Astrocyte (in vitro differentiated cells and primary cell): ENCODE data around the gene SEMA3F. TPM values are rescaled to one million over a fixed set of nuclear protein-coding genes. Genes with fewer than 3 reads are reported as not detected.

Experiments used
- DNase-seq: peaks from one replicate; pipeline ENCODE4 v3.0.0-alpha.2; 2010; ENCODE audit warnings: low read depth
- FAIRE-seq: peaks from 2 replicates; lab custom pipeline; 2011; peaks lifted over from hg19 to GRCh38; lab: Jason Lieb, UNC
- H2AFZ ChIP-seq: 2 replicates; pipeline ENCODE4 v1.6.0; 2012; ENCODE audit warnings: low read depth, low read length, inconsistent platforms
- H3K27ac ChIP-seq: 2 replicates; pipeline ENCODE4 v1.5.1; 2011; ENCODE audit warnings: low read depth, low read length, inconsistent platforms
- H3K27me3 ChIP-seq: 2 replicates; pipeline ENCODE4 v1.6.0; 2011; ENCODE audit warnings: low read length, inconsistent platforms; ENCODE audit not compliant: insufficient read depth
- H3K36me3 ChIP-seq: 2 replicates; pipeline ENCODE4 v1.5.1; 2011; ENCODE audit warnings: low read length, inconsistent platforms; ENCODE audit not compliant: insufficient read depth
- H3K4me1 ChIP-seq: 2 replicates; pipeline ENCODE4 v1.5.1; 2011; ENCODE audit warnings: low read length, inconsistent platforms; ENCODE audit not compliant: insufficient read depth
- H3K4me2 ChIP-seq: 2 replicates; pipeline ENCODE4 v1.6.0; 2012; ENCODE audit warnings: low read length, inconsistent platforms
- H3K4me3 ChIP-seq: 2 replicates; pipeline ENCODE4 v1.5.1; 2011; ENCODE audit warnings: low read depth, mild to moderate bottlenecking, low read length, inconsistent platforms; ENCODE audit not compliant: insufficient read depth
- H3K79me2 ChIP-seq: 2 replicates; pipeline ENCODE4 v1.6.0; 2012; ENCODE audit warnings: mild to moderate bottlenecking, low read length, inconsistent platforms; ENCODE audit not compliant: insufficient read depth
- H3K9ac ChIP-seq: 2 replicates; pipeline ENCODE4 v1.6.0; 2012; ENCODE audit warnings: mild to moderate bottlenecking, low read length, inconsistent platforms
- H3K9me3 ChIP-seq: 2 replicates; pipeline ENCODE4 v1.5.1; 2012; ENCODE audit warnings: low read depth, mild to moderate bottlenecking, low read length, inconsistent platforms; ENCODE audit not compliant: insufficient read depth
- H4K20me1 ChIP-seq: 2 replicates; pipeline ENCODE4 v1.6.0; 2012; ENCODE audit warnings: low read length, inconsistent platforms; ENCODE audit not compliant: insufficient read depth
- H3K27ac Mint-ChIP-seq: one replicate; pipeline ENCODE4 v1.8.0; 2021; ENCODE audit warnings: mild to moderate bottlenecking, mixed read lengths; ENCODE audit not compliant: unreplicated experiment
- H3K27me3 Mint-ChIP-seq: one replicate; pipeline ENCODE4 v1.8.0; 2021; ENCODE audit warnings: low read depth, mixed read lengths; ENCODE audit not compliant: unreplicated experiment
- H3K36me3 Mint-ChIP-seq: one replicate; pipeline ENCODE4 v1.8.0; 2021; ENCODE audit warnings: low read depth, mixed read lengths; ENCODE audit not compliant: unreplicated experiment
- H3K4me1 Mint-ChIP-seq: one replicate; pipeline ENCODE4 v1.8.0; 2021; ENCODE audit warnings: low read depth, mixed read lengths; ENCODE audit not compliant: unreplicated experiment
- H3K4me3 Mint-ChIP-seq: one replicate; pipeline ENCODE4 v1.8.0; 2021; ENCODE audit warnings: mild to moderate bottlenecking, moderate library complexity, mixed read lengths; ENCODE audit not compliant: unreplicated experiment
- H3K9me3 Mint-ChIP-seq: one replicate; pipeline ENCODE4 v1.8.0; 2021; ENCODE audit warnings: mild to moderate bottlenecking, mixed read lengths; ENCODE audit not compliant: unreplicated experiment
- EZH2 ChIP-seq: IDR thresholded peaks from 2 replicates; pipeline ENCODE4 v1.6.1; 2012; ENCODE audit warnings: mild to moderate bottlenecking, low read length, inconsistent platforms; ENCODE audit not compliant: insufficient read depth
- total RNA-seq: library from RNA; stranded (reverse); gene quantifications from 2 replicates; pipeline ENCODE4 v1.2.1, GENCODE V29; 2021
- TF ChIP-seq, protein P1 (sequence below): IDR thresholded peaks from 2 replicates; pipeline ENCODE4 v1.5.1; 2011; ENCODE audit warnings: low read depth, mild to moderate bottlenecking, inconsistent platforms, low read length, moderate library complexity; ENCODE audit not compliant: insufficient read depth

The SEMA3F gene
- total RNA-seq, 1 donor from 2014 or later: 6.6 TPM

DNA sequence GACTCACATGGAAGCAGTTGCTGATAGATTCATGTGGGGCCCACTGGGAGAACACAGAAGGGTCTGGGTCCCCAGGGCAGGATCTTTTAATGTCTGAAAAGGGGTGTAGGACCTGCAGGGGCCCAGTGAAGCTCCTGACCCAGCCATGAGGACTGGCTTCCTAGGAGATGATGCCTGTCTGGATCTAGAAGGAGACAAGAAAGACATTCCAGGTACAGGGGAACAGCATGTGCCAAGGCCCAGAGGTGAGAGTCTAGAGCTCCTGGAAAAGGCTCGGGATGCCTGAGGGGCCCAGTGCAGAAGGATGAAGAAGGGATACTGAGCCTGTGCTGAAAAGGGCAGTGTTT lies 4.7 kb upstream of the SEMA3F start:
- Histone ChIP-seq H3K79me2 (no peaks in the 10 kb centered on the region), H3K27ac (no peak overlapping the region), H3K9me3 (no peaks in the 10 kb centered on the region), H3K4me3 (no peak overlapping the region), H3K9ac (no peak overlapping the region), H3K36me3 (no peaks in the 10 kb centered on the region), H4K20me1 (no peaks in the 10 kb centered on the region), H3K27me3 (peaks cover 9% of the 10 kb centered on the region), H2AFZ (no peak overlapping the region), H3K4me1 (no peaks in the 10 kb centered on the region), H3K4me2 (no peak overlapping the region)
- Mint-ChIP-seq H3K36me3 (no peaks in the 10 kb centered on the region), H3K4me1 (no peaks in the 10 kb centered on the region), H3K9me3 (peaks cover 6% of the 10 kb centered on the region), H3K4me3 (no peak overlapping the region), H3K27ac (no peak overlapping the region), H3K27me3 (peaks cover 59% of the 10 kb centered on the region)
- FAIRE-seq (no peak), DNase-seq (no peak)
- TF ChIP-seq EZH2: no peak
- TF ChIP-seq, protein P1, sequence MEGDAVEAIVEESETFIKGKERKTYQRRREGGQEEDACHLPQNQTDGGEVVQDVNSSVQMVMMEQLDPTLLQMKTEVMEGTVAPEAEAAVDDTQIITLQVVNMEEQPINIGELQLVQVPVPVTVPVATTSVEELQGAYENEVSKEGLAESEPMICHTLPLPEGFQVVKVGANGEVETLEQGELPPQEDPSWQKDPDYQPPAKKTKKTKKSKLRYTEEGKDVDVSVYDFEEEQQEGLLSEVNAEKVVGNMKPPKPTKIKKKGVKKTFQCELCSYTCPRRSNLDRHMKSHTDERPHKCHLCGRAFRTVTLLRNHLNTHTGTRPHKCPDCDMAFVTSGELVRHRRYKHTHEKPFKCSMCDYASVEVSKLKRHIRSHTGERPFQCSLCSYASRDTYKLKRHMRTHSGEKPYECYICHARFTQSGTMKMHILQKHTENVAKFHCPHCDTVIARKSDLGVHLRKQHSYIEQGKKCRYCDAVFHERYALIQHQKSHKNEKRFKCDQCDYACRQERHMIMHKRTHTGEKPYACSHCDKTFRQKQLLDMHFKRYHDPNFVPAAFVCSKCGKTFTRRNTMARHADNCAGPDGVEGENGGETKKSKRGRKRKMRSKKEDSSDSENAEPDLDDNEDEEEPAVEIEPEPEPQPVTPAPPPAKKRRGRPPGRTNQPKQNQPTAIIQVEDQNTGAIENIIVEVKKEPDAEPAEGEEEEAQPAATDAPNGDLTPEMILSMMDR: no peak

DNA sequence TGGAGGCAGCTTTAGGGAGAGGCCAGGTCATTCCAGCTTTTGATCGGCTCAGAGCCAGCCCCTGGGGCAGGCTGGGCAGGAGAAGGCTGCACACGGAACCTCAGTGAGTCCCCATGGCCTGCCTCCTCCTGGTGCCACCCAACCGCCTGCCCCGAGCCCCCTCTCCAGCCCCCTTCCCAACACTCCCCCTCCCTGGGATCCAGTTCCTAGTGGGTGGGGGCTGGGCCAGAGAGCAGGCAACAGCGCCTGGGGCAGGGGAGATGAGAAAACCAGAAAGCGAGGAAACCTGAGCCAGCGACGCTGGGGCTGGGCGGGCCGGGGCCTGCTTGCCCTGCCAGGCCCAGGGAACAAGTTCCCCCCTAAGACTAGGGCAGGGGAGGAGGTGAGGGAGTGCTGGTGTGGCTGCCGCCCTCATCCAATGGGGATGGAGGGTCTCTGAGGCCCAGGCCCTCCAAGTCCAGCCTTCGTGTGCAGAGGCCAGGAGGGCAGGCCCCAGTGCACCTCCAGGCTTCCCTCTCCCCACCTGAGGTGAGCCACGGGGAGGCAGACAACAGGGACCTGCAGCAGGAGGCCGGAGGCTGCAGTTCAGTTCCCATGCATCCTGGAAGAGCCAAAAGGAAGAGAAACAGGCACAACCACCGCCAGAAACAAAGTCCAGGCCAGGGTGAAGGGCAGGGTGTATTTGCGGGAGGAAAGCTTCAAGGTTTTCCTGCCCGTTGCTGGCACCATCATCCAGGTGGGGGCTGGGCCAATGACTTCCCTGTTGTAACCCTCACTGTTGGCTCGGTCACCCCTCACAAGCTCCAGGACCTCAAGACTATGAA lies 4.0 kb upstream of the SEMA3F start:
- no peak overlapping the region for H3K27ac Mint-ChIP-seq
- peaks cover 9% of the 10 kb centered on the region for H3K27me3 ChIP-seq
- no peaks in the 10 kb centered on the region for H4K20me1 ChIP-seq
- peaks cover 64% of the 10 kb centered on the region for H3K27me3 Mint-ChIP-seq
- no peaks in the 10 kb centered on the region for H3K9me3 ChIP-seq
- H3K9me3 Mint-ChIP-seq: peaks cover 6% of the 10 kb centered on the region
- no peak overlapping the region for H3K4me2 ChIP-seq
- H3K9ac ChIP-seq: no peak overlapping the region
- H3K36me3 Mint-ChIP-seq: no peaks in the 10 kb centered on the region
- FAIRE-seq: no peak
- peaks cover 6% of the 10 kb centered on the region for H3K4me1 ChIP-seq
- TF ChIP-seq, protein P1: no peak
- no peak for TF ChIP-seq EZH2
- no peak overlapping the region for H3K4me3 ChIP-seq
- H3K36me3 ChIP-seq: no peaks in the 10 kb centered on the region
- H3K27ac ChIP-seq: no peak overlapping the region
- no peak overlapping the region for H2AFZ ChIP-seq
- DNase-seq: no peak
- H3K4me3 Mint-ChIP-seq: no peak overlapping the region
- no peaks in the 10 kb centered on the region for H3K79me2 ChIP-seq
- peaks cover 4% of the 10 kb centered on the region for H3K4me1 Mint-ChIP-seq

DNA sequence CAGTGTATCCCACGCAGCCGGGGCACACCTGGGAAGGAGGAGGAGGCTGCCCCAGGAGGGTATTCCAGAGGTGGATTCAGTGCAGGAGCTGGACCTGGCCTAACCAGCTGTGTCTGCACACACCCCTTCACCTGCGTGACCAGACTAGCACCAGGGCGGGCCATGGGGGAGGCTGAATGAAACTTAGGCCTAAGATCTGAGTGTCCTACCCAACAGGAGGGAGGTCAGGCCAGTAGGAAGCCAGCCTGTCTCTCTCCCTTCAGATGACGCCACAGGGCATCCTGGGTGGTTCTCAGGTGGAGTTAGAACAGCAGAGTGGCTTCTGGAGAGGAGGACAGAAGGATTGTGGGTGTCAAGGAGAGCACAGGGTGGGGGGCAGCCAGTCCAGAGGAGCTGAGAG lies 3.4 kb upstream of the SEMA3F start:
- Mint-ChIP-seq H3K4me1 (peaks cover 5% of the 10 kb centered on the region), H3K36me3 (no peaks in the 10 kb centered on the region), H3K4me3 (no peak overlapping the region), H3K27me3 (peaks cover 61% of the 10 kb centered on the region), H3K27ac (no peak overlapping the region), H3K9me3 (peaks cover 6% of the 10 kb centered on the region)
- Histone ChIP-seq H3K4me3 (no peak overlapping the region), H3K4me2 (no peak overlapping the region), H3K27ac (no peak overlapping the region), H3K79me2 (no peaks in the 10 kb centered on the region), H2AFZ (no peak overlapping the region), H4K20me1 (no peaks in the 10 kb centered on the region), H3K9me3 (no peaks in the 10 kb centered on the region), H3K27me3 (peaks cover 9% of the 10 kb centered on the region), H3K4me1 (peaks cover 7% of the 10 kb centered on the region), H3K36me3 (no peaks in the 10 kb centered on the region), H3K9ac (no peak overlapping the region)
- no peak for DNase-seq
- no peak for FAIRE-seq
- TF ChIP-seq, protein P1: no peak
- no peak for TF ChIP-seq EZH2
